NK-92 treated with Interleukin-12 subunit alpha and Interleukin-12 subunit beta, amount 100 ng/mL, for 24 hours (cell line): ENCODE measurements around the gene DIPK1C.

Experiments
- DNase-seq: peaks from one replicate; lab custom pipeline; 2025; lab: John Stamatoyannopoulos, UW

DIPK1C gene

DNA sequence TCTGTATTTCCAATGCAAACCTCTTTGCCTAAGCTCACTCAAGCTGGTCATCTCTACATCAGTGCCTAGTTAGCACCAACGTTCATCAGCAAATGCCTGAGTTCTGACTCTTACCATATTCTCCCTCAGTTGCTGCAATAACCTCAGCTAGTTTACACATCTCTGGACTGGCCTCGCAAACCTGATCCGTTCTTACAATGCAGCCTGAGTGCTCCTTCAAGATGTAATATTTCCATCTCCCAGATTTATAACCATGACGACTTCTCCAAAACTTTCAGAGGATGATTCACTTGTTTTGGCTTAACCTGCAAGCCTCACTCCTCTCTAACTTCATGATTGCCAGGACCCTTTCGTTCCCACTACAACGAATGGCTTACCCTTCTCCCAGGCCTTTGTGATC, 69.7 kb downstream of the DIPK1C start:
- DNase-seq = no peak
